ENCODE measurements around the gene OR8B12.
"Not testable (repeated sequence)": the region's sequence is repeated elsewhere in the genome, so short reads cannot be mapped to it uniquely, and the experiment has no call there.

The OR8B12 gene

DNA sequence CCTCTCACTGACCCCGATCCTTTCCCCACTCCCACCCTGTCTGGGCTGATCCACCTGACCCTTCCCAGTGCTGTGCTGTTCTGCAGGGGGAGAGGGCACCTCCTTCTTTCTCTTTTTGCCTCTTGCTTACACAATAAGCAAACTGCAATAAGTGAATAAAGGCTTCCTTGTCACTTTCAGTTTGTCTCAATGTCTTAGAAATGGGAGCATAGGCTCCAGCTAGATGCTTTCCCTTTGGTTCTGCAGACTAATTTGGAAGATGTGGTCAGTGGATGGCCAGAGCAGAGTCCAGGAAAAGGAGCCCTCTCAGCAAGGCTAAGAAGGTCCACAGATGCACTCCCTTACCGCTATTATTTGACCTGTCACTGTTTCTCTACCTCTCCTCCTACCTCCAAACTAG is 9.4 kb downstream of the OR8B12 start:
- no peak overlapping the region for H3K4me3 ChIP-seq (ENCODE audit: low read length)
- TF ChIP-seq, protein P1, sequence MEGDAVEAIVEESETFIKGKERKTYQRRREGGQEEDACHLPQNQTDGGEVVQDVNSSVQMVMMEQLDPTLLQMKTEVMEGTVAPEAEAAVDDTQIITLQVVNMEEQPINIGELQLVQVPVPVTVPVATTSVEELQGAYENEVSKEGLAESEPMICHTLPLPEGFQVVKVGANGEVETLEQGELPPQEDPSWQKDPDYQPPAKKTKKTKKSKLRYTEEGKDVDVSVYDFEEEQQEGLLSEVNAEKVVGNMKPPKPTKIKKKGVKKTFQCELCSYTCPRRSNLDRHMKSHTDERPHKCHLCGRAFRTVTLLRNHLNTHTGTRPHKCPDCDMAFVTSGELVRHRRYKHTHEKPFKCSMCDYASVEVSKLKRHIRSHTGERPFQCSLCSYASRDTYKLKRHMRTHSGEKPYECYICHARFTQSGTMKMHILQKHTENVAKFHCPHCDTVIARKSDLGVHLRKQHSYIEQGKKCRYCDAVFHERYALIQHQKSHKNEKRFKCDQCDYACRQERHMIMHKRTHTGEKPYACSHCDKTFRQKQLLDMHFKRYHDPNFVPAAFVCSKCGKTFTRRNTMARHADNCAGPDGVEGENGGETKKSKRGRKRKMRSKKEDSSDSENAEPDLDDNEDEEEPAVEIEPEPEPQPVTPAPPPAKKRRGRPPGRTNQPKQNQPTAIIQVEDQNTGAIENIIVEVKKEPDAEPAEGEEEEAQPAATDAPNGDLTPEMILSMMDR (conservative IDR thresholded peaks at IDR 0.05; ENCODE audit: low read length) = no peak
- no peak for DNase-seq (ENCODE audit: low read depth)

DNA sequence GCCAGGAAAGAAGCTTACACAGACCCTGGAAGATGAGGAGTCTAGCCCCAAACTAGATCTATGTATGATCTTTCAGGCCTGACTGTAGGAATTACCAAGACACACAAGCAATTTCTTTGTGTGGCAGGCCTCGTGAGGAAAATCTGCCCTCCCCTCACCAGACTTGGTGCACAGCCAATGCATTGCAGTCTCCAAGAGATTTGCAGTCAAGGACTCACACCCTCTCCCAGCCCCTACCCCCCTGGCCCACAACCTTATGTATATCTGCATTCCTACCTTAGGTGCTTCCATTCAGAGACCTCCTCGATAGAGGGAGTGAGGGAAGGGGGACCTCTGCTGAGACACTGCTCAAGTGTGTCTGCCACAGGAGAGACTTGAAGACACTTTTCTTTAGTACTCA is 9.8 kb downstream of the OR8B12 start:
- DNase-seq (ENCODE audit: low read depth) = no peak
- H3K4me3 ChIP-seq (ENCODE audit: low read length) = no peak overlapping the region
- TF ChIP-seq, protein P1 (conservative IDR thresholded peaks at IDR 0.05; ENCODE audit: low read length) = no peak

DNA sequence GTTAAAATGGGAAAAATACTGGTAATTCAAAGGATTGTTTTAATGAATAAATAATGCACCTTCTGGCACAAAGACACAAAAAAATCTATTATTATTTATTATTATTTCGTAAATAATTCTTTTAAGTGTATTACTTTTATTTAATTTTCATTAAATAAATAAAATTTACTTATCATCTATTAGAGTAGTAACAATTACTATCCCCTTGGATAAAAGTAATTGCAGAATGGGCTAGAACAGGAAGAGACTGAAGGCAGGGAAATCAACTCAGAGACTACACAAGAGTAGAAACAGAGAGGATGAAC is 23.0 kb downstream of the OR8B12 start:
- DNase-seq (ENCODE audit: low read depth) = no peak
- no peak overlapping the region for H3K4me3 ChIP-seq (ENCODE audit: low read length)
- TF ChIP-seq, protein P1 (conservative IDR thresholded peaks at IDR 0.05; ENCODE audit: low read length) = no peak

DNA sequence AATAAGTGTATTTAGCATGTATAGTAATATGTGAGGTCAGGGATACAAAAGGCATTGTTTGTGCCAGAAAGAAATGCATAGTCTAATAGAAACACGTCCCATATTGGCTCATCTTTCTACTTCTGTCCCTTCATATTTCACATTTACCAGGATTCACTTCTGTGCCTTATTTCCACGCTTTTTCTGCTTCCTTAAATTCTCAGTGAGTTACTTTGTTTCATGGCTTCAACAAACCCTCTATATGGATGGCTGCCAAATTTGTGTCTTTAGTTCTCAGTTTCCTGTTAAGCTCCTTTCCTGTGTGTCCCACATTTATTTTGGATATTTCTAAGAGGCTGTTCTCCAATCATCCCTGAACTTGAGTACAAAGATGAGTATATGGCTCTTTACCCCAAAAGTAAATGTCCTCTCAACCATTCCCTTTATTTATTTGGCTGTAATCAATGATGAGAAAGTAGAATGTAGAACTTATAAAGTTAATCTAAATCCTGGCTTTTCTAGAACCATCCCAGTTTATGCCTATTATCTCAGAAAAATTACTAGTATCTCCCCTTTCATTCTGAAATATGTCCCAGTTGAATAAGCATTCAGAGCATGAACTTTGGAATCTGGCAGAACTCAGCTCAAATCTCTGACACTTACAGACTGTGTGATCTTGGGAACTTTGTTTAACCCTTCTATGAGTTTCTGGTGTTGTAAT is 23.5 kb downstream of the OR8B12 start:
- no peak overlapping the region for H3K4me3 ChIP-seq (ENCODE audit: low read length)
- DNase-seq (ENCODE audit: low read depth) = no peak
- TF ChIP-seq, protein P1 (conservative IDR thresholded peaks at IDR 0.05; ENCODE audit: low read length) = no peak

DNA sequence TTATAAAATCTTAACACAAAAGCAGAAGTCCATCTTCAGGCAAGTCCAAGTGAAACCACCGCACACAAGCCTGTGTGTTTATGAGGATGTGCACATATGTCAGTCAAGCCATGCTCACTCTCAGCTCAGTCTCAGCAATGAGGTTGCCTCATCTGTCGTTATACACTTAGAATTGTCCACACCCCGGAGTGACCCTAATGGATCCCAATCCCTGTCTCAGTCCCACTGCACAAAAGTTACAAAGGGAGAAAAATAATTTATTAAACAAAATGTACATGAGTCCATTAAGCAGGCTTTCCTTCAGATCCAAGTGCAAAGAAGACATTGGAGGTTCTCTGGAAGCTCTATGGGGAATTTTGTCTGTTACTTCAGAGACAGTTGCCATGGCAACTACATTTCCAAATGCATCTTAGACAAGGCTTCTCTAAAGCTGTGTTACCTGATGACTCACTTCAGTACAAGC is 24.4 kb downstream of the OR8B12 start:
- TF ChIP-seq, protein P1 (conservative IDR thresholded peaks at IDR 0.05; ENCODE audit: low read length) = no peak
- DNase-seq (ENCODE audit: low read depth) = peak; percentile 8
- H3K4me3 ChIP-seq (ENCODE audit: low read length) = no peak overlapping the region

DNA sequence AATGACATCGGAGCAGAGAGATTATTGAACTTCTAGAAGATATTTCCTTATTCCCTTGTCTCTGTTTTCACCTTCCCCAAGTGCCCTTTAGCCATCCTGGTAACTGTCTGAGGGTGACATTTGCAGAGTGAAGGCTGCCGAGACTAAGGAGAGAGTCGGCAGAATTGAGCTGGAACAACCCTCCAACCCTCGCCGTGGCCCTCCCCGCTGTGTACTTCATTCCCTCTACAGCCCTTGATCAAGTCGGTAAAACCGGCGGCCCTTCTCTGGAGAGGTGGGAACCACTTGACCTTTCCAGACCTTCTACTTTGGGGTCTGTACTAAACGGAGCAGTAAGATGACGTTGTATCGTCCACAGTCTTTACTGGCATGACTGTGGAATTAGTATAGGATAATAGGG is 26.1 kb downstream of the OR8B12 start:
- TF ChIP-seq, protein P1 (conservative IDR thresholded peaks at IDR 0.05; ENCODE audit: low read length) = no peak
- DNase-seq (ENCODE audit: low read depth) = no peak
- H3K4me3 ChIP-seq (ENCODE audit: low read length) = no peak overlapping the region

DNA sequence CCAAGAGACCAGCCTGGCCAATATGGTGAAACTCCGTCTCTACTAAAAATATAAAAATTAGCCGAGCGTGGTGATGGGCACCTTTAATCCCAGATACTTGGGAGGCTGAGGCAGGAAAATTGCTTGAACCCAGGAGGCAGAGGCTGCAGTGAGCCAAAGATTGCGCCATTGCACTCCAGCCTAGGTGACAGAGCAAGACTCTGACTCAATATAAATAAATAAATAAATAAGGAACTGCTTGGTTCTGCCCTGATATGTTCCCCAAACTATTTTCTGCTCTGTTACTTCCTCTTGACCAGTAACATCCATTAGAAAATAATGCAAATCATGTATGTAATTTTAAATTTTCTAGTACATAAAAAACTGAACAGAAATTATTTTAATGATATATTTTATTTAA is 28.8 kb downstream of the OR8B12 start:
- not testable (repeated sequence) for DNase-seq (ENCODE audit: low read depth); H3K4me3 ChIP-seq (ENCODE audit: low read length)

DNA sequence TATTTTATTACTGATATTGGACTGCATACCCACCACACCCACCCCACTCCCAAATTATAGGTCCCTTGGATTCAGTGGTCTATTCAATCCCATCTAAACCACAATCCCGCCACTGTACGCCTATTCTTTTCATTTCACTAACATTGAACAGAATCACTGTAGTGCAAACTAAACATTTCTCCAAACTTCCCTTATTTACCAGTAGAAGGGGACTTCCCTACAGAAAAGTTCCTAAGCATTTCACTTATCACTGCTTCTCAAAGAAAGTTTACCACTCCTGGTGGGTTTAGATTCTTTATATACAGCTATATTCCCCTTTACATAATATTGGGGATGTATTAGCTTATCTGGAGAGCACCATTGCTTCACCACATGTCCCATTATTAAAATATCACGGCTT is 29.3 kb downstream of the OR8B12 start:
- H3K4me3 ChIP-seq (ENCODE audit: low read length) = no peak overlapping the region
- TF ChIP-seq, protein P1 (conservative IDR thresholded peaks at IDR 0.05; ENCODE audit: low read length) = no peak
- no peak for DNase-seq (ENCODE audit: low read depth)

All from AG10803 (cell line).